CD14-positive monocyte (primary cell): Measurements from ENCODE around the gene RCOR1. TPM values are rescaled to one million over a fixed set of nuclear protein-coding genes. Genes with fewer than 3 reads are reported as not detected.
A peak's percentile ranks its signal among the peaks of the same experiment; 100 is the strongest.

ENCODE experiments used
- DNase-seq, 3 donors: peaks; one replicate each; pipeline ENCODE4 v3.0.0-alpha.2; 2011 to 2022
- H2AFZ ChIP-seq: 2 replicates; pipeline ENCODE4 v1.6.0; 2012; ENCODE audit warnings: mild to moderate bottlenecking, low read depth, low read length, inconsistent platforms; ENCODE audit not compliant: insufficient read depth, poor library complexity, severe bottlenecking
- H3K27ac ChIP-seq, 2 donors: 1 replicate in 1 of 2; 2 replicates in 1 of 2; pipeline ENCODE4 v1.5.1; 2012 to 2013; ENCODE audit warnings: low read length in 2 of 2, control low read depth in 1 of 2, inconsistent platforms in 1 of 2, low read depth in 1 of 2, mild to moderate bottlenecking in 1 of 2
- H3K27me3 ChIP-seq, 2 donors: one replicate each; pipeline versions ENCODE4 v1.6.0 to v1.6.1; 2011 to 2013; ENCODE audit warnings: low read length in 2 of 2; ENCODE audit not compliant: control insufficient read depth in 2 of 2, insufficient read depth in 2 of 2
- H3K36me3 ChIP-seq, 2 donors: replicated peaks in 1 of 2; 1 replicate in 1 of 2; 2 replicates in 1 of 2; pipeline versions ENCODE4 v1.5.1 to v1.6.1; 2012 to 2013; ENCODE audit warnings: low read length in 2 of 2, control low read depth in 1 of 2, inconsistent platforms in 1 of 2, mild to moderate bottlenecking in 1 of 2; ENCODE audit not compliant: insufficient read depth in 2 of 2, control insufficient read depth in 1 of 2
- H3K4me1 ChIP-seq, 2 donors: 1 replicate in 1 of 2; 2 replicates in 1 of 2; pipeline versions ENCODE4 v1.5.1 to v1.6.1; 2012 to 2013; ENCODE audit warnings: low read length in 2 of 2, control low read depth in 1 of 2, inconsistent platforms in 1 of 2, mild to moderate bottlenecking in 1 of 2, moderate library complexity in 1 of 2; ENCODE audit not compliant: insufficient read depth in 2 of 2, control insufficient read depth in 1 of 2
- H3K4me2 ChIP-seq: replicated peaks from 2 replicates; pipeline ENCODE3; 2012; ENCODE audit warnings: low read length, moderate library complexity, mild to moderate bottlenecking; ENCODE audit not compliant: poor library complexity, severe bottlenecking; ENCODE audit errors: extremely low read depth
- H3K4me3 ChIP-seq, 3 experiments: fragments of 200-600 bp in 1 of 3; sonication (generic) in 1 of 3; replicated peaks in 1 of 3; 1 replicate in 2 of 3; 2 replicates in 1 of 3; pipeline ENCODE4 v1.5.1; 2011 to 2013; ENCODE audit warnings: low read length in 3 of 3, mild to moderate bottlenecking in 3 of 3, control low read depth in 2 of 3, low read depth in 2 of 3, inconsistent platforms in 1 of 3, moderate library complexity in 1 of 3
- H3K79me2 ChIP-seq: 2 replicates; pipeline ENCODE4 v1.6.0; 2012; ENCODE audit warnings: mild to moderate bottlenecking, control low read depth, inconsistent platforms, low read length, moderate library complexity; ENCODE audit not compliant: insufficient read depth
- H3K9ac ChIP-seq: 2 replicates; pipeline ENCODE4 v1.6.0; 2017; ENCODE audit warnings: low read length, mild to moderate bottlenecking; ENCODE audit not compliant: insufficient read depth, poor library complexity, severe bottlenecking
- H3K9me3 ChIP-seq, 2 donors: replicated peaks in 1 of 2; 1 replicate in 1 of 2; 2 replicates in 1 of 2; pipeline versions ENCODE4 v1.5.1 to v1.6.1; 2012 to 2013; ENCODE audit warnings: low read length in 2 of 2, control low read depth in 1 of 2; ENCODE audit not compliant: control insufficient read depth in 1 of 2, insufficient read depth in 1 of 2
- H4K20me1 ChIP-seq: 2 replicates; pipeline ENCODE4 v1.6.0; 2012; ENCODE audit warnings: mild to moderate bottlenecking, low read length, control low read depth, moderate library complexity; ENCODE audit not compliant: insufficient read depth
- H3K27ac Mint-ChIP-seq, 7 donors: one replicate each; pipeline ENCODE4 v1.8.0; 2020; ENCODE audit warnings: mild to moderate bottlenecking in 7 of 7, mixed read lengths in 7 of 7, moderate library complexity in 6 of 7, inconsistent platforms in 2 of 7
- H3K27me3 Mint-ChIP-seq, 3 donors: one replicate each; pipeline ENCODE4 v1.8.0; 2021 to 2022; ENCODE audit warnings: low read depth in 3 of 3, mild to moderate bottlenecking in 3 of 3, mixed read lengths in 3 of 3, moderate library complexity in 3 of 3, inconsistent platforms in 1 of 3
- H3K36me3 Mint-ChIP-seq, 2 donors: one replicate each; pipeline ENCODE4 v1.8.0; 2020; ENCODE audit warnings: mixed read lengths in 2 of 2, inconsistent platforms in 1 of 2, mild to moderate bottlenecking in 1 of 2
- H3K4me1 Mint-ChIP-seq: one replicate; pipeline ENCODE4 v1.8.0; 2020; ENCODE audit warnings: mild to moderate bottlenecking, mixed read lengths
- H3K4me3 Mint-ChIP-seq, 2 donors: one replicate each; pipeline ENCODE4 v1.8.0; 2020; ENCODE audit warnings: mild to moderate bottlenecking in 2 of 2, mixed read lengths in 2 of 2, moderate library complexity in 1 of 2
- H3K9me3 Mint-ChIP-seq, 7 donors: one replicate each; pipeline ENCODE4 v1.8.0; 2020 to 2022; ENCODE audit warnings: mixed read lengths in 7 of 7, mild to moderate bottlenecking in 6 of 7, moderate library complexity in 6 of 7, inconsistent platforms in 2 of 7
- CTCF ChIP-seq: fragments of 200-600 bp; IDR thresholded peaks from one replicate; pipeline ENCODE4 v1.8.0; 2022; ENCODE audit warnings: antibody characterized with exemption, mild to moderate bottlenecking
- WGBS: methylation state at CpG from one replicate; pipeline ENCODE4 v1.1.5; 2013; ENCODE audit warnings: missing lambda C conversion rate; ENCODE audit not compliant: insufficient coverage; 5-methylcytosine and 5-hydroxymethylcytosine counted together
- intact Hi-C, 2 donors: fragments of 100-400 bp; cut with micrococcal nuclease; formaldehyde crosslinking; loops; one replicate each; pipeline versions ENCODE4 v1.15.0 to v1.15.1; 2023
- polyA plus RNA-seq, 3 donors: library from polyadenylated mRNA; depleted of rRNA in 1 of 3; unstranded in 2 of 3; stranded (reverse) in 1 of 3; fragments of 300-500 nt in 2 of 3; fragments of >200 nt in 1 of 3; fragmentation: Illumina TruSeq in 2 of 3; gene quantifications; 1 replicate in 2 of 3; 2 replicates in 1 of 3; pipeline ENCODE4 v1.2.3, GENCODE V29; 2012 to 2021

Gene RCOR1
- polyA plus RNA-seq, 3 donors, result 2.1 to 36.6 (median 2.3) TPM

DNA sequence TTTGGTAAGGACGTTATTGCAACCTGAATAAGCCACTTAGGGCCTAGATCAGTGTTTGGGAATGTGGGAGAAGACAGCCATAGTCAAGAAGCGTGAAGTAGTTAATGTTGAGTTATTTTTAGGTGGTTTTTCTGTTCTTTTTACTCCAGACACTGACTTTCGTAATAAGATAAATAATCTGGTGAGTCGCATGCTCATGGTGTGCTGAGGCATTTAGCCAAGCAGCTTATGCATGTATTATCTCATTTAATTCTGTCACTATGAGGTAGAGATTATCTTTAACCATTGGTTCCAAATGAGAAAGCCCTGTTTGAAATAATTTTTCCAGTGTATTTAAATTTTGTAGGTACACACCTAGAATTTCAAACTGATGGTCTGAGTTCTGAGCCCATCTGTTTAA is 67.3 kb downstream of the RCOR1 start:
- H3K27ac Mint-ChIP-seq, result peak overlapping the region in 2 of 7 donors; percentile 17 to 27
- H3K36me3 Mint-ChIP-seq, result peaks cover 5 to 17% of the 10 kb centered on the region in 2 donors
- H3K9ac ChIP-seq, result no peak overlapping the region
- H3K79me2 ChIP-seq, result peaks cover 100% of the 10 kb centered on the region
- H3K4me3 ChIP-seq, result no peak overlapping the region
- peak in 1 of 3 donors; percentile 15 for DNase-seq
- H3K4me3 Mint-ChIP-seq, result no peak overlapping the region
- no peak for TF ChIP-seq CTCF
- no peak overlapping the region for H2AFZ ChIP-seq
- 80% methylated on average over 2 of the region's 4 CpGs for WGBS
- peaks cover 100% of the 10 kb centered on the region for H4K20me1 ChIP-seq
- H3K27ac ChIP-seq, result peak overlapping the region in 1 of 2 donors; percentile 19
- H3K4me1 ChIP-seq, result no peaks in the 10 kb centered on the region
- H3K27me3 ChIP-seq, result no peaks in the 10 kb centered on the region
- no peaks in the 10 kb centered on the region for H3K9me3 ChIP-seq
- H3K4me2 ChIP-seq, result no peak overlapping the region
- intact Hi-C loops, result no loop called here
- peaks cover 45% of the 10 kb centered on the region for H3K4me1 Mint-ChIP-seq
- H3K27me3 Mint-ChIP-seq, result peaks cover 0 to 1% (median 0%) of the 10 kb centered on the region in 3 donors
- H3K9me3 Mint-ChIP-seq, result no peaks in the 10 kb centered on the region
- H3K36me3 ChIP-seq, result peaks cover 0 to 10% of the 10 kb centered on the region in 2 donors

- Histone ChIP-seq H3K9ac (no peak overlapping the region), H2AFZ (no peak overlapping the region), H3K27me3 (no peaks in the 10 kb centered on the region), H3K27ac (peak overlapping the region in 1 of 2 donors; percentile 32), H3K4me1 (no peaks in the 10 kb centered on the region), H3K79me2 (peaks cover 100% of the 10 kb centered on the region), H4K20me1 (peaks cover 100% of the 10 kb centered on the region), H3K4me2 (no peak overlapping the region), H3K9me3 (no peaks in the 10 kb centered on the region), H3K36me3 (peaks cover 0 to 10% of the 10 kb centered on the region in 2 donors), H3K4me3 (no peak overlapping the region)
- Mint-ChIP-seq H3K27me3 (peaks cover 0 to 1% (median 0%) of the 10 kb centered on the region in 3 donors), H3K4me3 (no peak overlapping the region), H3K9me3 (no peaks in the 10 kb centered on the region), H3K4me1 (peaks cover 38% of the 10 kb centered on the region), H3K27ac (peak overlapping the region in 4 of 7 donors; percentile 8 to 45 (median 26)), H3K36me3 (peaks cover 5 to 19% of the 10 kb centered on the region in 2 donors)
- 95% methylated on average over 3 of the region's 4 CpGs for WGBS
- TF ChIP-seq CTCF, result no peak
- intact Hi-C loops, result no loop called here
- no peak for DNase-seq
These were observed 69.2 kb downstream of the RCOR1 start for GRCh38 chr14:102661614-102662013.
